ENCODE data around the gene PPP6R3.

The PPP6R3 gene

DNA sequence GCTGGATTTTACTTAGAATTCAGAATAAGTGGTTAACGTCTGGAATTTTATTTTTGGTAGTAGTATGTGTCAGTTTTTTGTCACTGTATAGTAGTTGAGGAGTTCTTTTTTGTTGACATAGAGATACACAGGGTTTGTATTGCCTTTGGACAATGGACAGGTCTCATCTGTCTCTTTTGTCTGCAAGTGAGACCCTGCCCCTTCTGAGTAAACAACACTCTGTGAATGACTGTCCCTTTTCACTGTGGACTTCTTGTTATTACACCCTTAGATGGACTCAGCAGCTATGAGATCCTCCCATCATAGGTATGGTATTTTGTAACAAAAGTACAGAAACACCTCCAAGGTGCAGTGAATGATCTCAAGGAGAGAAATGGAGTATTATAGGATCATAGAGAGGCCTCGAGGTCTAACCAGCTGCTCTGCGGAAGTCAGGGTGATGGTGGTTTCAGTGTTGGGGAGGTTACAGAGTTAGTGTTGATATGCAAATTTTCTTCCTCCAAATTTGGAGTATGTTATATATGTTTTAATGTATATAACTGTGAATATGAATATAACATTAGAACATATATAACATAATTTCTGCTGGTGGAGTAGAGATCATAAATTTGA, 7.8 kb downstream of the PPP6R3 start (continued):
- TF ChIP-seq, protein P1, sequence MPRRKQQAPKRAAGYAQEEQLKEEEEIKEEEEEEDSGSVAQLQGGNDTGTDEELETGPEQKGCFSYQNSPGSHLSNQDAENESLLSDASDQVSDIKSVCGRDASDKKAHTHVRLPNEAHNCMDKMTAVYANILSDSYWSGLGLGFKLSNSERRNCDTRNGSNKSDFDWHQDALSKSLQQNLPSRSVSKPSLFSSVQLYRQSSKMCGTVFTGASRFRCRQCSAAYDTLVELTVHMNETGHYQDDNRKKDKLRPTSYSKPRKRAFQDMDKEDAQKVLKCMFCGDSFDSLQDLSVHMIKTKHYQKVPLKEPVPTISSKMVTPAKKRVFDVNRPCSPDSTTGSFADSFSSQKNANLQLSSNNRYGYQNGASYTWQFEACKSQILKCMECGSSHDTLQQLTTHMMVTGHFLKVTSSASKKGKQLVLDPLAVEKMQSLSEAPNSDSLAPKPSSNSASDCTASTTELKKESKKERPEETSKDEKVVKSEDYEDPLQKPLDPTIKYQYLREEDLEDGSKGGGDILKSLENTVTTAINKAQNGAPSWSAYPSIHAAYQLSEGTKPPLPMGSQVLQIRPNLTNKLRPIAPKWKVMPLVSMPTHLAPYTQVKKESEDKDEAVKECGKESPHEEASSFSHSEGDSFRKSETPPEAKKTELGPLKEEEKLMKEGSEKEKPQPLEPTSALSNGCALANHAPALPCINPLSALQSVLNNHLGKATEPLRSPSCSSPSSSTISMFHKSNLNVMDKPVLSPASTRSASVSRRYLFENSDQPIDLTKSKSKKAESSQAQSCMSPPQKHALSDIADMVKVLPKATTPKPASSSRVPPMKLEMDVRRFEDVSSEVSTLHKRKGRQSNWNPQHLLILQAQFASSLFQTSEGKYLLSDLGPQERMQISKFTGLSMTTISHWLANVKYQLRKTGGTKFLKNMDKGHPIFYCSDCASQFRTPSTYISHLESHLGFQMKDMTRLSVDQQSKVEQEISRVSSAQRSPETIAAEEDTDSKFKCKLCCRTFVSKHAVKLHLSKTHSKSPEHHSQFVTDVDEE (CRISPR knock-in tag; IDR thresholded peaks at IDR 0.05) = no peak
- no peak for TF ChIP-seq ZFP30 (CRISPR knock-in tag; IDR thresholded peaks at IDR 0.05)

DNA sequence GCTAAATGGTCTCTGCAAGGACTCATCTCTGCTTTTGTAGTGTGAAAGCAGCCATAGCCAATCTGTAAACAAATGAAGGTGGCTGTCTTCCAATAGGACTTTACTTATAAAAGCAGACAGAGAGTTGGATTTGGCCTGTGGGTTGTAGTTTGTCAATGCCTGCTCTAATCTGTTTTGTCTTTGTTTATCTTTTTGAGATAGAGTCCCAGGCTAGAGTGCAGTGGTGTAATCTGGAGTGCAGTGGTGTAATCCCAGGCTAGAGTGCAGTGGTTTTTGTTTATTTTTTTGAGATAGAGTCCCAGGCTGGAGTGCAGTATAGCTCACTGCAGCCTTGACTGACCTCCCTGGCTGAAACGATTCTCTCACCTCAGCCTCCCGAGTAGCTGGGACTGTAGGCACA, 8.6 kb downstream of the PPP6R3 start:
- no peak for ATAC-seq
- no peak for TF ChIP-seq ARNTL (CRISPR knock-in tag; IDR thresholded peaks at IDR 0.05; ENCODE audit: borderline replicate concordance, low read depth)

DNA sequence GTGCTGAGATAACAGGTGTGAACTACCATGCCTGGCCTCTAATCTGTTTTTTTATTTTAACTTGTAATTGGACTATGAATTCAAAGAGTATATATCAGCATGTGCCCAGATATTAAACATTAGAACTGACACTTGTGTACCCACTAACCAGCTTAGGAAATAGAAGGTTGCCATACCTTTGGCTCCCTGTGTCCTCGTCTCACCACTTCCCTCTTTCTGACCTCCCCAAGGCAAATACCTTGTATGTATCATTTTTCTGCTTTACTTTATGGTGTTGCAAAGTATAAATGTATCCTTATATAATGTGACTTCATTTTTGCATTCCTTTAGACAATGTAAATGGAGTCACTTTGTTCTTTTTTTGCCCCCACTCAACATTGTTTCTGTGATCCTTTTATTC, 9.1 kb downstream of the PPP6R3 start:
- ATAC-seq = no peak
- TF ChIP-seq BACH2 (CRISPR knock-in tag; IDR thresholded peaks at IDR 0.05; ENCODE audit: borderline replicate concordance) (no peak), ZC3H10 (CRISPR knock-in tag; IDR thresholded peaks at IDR 0.05) (no peak), SNAI2 (CRISPR knock-in tag; IDR thresholded peaks at IDR 0.05) (no peak), RARB (CRISPR knock-in tag; IDR thresholded peaks at IDR 0.05) (no peak), PPARA (CRISPR knock-in tag; IDR thresholded peaks at IDR 0.05; ENCODE audit: borderline replicate concordance) (no peak), OSR1 (CRISPR knock-in tag; IDR thresholded peaks at IDR 0.05) (no peak), ZFP3 (CRISPR knock-in tag; IDR thresholded peaks at IDR 0.05) (no peak), GLIS3 (CRISPR knock-in tag; IDR thresholded peaks at IDR 0.05) (no peak), ISL1 (CRISPR knock-in tag; IDR thresholded peaks at IDR 0.05) (no peak), ZNF8 (CRISPR knock-in tag; IDR thresholded peaks at IDR 0.05) (no peak), TOX (CRISPR knock-in tag; IDR thresholded peaks at IDR 0.05; ENCODE audit: borderline replicate concordance) (no peak), ZNF70 (CRISPR knock-in tag; IDR thresholded peaks at IDR 0.05) (no peak), ZFP30 (CRISPR knock-in tag; IDR thresholded peaks at IDR 0.05) (no peak), ESRRG (CRISPR knock-in tag; IDR thresholded peaks at IDR 0.05) (no peak), CSDC2 (CRISPR knock-in tag; IDR thresholded peaks at IDR 0.05) (no peak)
- TF ChIP-seq, protein P2, sequence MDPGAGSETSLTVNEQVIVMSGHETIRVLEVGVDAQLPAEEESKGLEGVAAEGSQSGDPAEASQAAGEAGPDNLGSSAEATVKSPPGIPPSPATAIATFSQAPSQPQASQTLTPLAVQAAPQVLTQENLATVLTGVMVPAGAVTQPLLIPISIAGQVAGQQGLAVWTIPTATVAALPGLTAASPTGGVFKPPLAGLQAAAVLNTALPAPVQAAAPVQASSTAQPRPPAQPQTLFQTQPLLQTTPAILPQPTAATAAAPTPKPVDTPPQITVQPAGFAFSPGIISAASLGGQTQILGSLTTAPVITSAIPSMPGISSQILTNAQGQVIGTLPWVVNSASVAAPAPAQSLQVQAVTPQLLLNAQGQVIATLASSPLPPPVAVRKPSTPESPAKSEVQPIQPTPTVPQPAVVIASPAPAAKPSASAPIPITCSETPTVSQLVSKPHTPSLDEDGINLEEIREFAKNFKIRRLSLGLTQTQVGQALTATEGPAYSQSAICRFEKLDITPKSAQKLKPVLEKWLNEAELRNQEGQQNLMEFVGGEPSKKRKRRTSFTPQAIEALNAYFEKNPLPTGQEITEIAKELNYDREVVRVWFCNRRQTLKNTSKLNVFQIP (CRISPR knock-in tag; IDR thresholded peaks at IDR 0.05; ENCODE audit: borderline replicate concordance, low read depth) = no peak
- TF ChIP-seq, protein P3, sequence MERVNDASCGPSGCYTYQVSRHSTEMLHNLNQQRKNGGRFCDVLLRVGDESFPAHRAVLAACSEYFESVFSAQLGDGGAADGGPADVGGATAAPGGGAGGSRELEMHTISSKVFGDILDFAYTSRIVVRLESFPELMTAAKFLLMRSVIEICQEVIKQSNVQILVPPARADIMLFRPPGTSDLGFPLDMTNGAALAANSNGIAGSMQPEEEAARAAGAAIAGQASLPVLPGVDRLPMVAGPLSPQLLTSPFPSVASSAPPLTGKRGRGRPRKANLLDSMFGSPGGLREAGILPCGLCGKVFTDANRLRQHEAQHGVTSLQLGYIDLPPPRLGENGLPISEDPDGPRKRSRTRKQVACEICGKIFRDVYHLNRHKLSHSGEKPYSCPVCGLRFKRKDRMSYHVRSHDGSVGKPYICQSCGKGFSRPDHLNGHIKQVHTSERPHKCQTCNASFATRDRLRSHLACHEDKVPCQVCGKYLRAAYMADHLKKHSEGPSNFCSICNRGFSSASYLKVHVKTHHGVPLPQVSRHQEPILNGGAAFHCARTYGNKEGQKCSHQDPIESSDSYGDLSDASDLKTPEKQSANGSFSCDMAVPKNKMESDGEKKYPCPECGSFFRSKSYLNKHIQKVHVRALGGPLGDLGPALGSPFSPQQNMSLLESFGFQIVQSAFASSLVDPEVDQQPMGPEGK (CRISPR knock-in tag; IDR thresholded peaks at IDR 0.05; ENCODE audit: borderline replicate concordance) = no peak
- TF ChIP-seq, protein P4, sequence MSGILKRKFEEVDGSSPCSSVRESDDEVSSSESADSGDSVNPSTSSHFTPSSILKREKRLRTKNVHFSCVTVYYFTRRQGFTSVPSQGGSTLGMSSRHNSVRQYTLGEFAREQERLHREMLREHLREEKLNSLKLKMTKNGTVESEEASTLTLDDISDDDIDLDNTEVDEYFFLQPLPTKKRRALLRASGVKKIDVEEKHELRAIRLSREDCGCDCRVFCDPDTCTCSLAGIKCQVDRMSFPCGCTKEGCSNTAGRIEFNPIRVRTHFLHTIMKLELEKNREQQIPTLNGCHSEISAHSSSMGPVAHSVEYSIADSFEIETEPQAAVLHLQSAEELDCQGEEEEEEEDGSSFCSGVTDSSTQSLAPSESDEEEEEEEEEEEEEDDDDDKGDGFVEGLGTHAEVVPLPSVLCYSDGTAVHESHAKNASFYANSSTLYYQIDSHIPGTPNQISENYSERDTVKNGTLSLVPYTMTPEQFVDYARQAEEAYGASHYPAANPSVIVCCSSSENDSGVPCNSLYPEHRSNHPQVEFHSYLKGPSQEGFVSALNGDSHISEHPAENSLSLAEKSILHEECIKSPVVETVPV (CRISPR knock-in tag; IDR thresholded peaks at IDR 0.05) = no peak
- TF ChIP-seq, protein P5, sequence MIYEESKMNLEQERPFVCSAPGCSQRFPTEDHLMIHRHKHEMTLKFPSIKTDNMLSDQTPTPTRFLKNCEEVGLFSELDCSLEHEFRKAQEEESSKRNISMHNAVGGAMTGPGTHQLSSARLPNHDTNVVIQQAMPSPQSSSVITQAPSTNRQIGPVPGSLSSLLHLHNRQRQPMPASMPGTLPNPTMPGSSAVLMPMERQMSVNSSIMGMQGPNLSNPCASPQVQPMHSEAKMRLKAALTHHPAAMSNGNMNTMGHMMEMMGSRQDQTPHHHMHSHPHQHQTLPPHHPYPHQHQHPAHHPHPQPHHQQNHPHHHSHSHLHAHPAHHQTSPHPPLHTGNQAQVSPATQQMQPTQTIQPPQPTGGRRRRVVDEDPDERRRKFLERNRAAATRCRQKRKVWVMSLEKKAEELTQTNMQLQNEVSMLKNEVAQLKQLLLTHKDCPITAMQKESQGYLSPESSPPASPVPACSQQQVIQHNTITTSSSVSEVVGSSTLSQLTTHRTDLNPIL (CRISPR knock-in tag; IDR thresholded peaks at IDR 0.05; ENCODE audit: low read depth) = no peak
